PC-3 (cell line): ENCODE data around the gene PIGS.

Source experiments
- EZH2 ChIP-seq: fragments of 300-600 bp; sonication (generic); IDR thresholded peaks from one replicate; pipeline ENCODE4 v1.6.1; 2017; ENCODE audit warnings: antibody characterized with exemption, mild to moderate bottlenecking, low read length; ENCODE audit not compliant: unreplicated experiment
- EZH2phosphoT487 ChIP-seq: fragments of 300-600 bp; sonication (generic); IDR thresholded peaks from 2 replicates; pipeline ENCODE4 v1.6.1; 2018; ENCODE audit warnings: mild to moderate bottlenecking, antibody characterized with exemption, low read length, borderline replicate concordance
- TF ChIP-seq, protein P1 (sequence below): fragments of 300-600 bp; sonication (generic); conservative IDR thresholded peaks from 2 replicates; pipeline ENCODE4 v1.5.1; 2017; ENCODE audit warnings: antibody characterized with exemption, low read depth, mild to moderate bottlenecking, low read length

DNA sequence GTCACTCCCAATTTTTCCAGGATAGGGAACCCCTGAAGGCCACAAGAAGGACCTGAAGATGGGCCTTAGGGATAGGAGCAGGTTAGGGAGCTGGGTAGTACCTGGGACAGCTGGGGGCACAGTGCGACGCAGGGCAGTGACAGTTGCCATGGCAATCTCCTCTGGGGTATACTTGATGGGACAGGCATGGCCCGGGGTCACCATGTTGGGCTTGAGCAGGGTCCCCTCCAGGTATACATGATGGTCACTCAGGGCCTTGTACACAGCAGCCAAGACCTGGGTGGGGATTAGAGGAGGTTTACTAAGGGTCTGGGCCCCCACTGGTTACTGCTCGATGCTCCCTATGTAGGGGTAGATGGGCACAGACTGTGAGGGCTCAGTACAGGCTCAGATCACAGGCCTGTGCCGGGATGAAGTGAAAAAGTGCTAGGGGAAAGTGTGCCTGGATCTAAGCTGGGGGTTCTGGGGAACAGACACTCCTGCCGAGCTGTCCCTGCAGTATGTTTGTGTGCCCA is 2.7 kb upstream of the PIGS start:
- TF ChIP-seq, protein P1, sequence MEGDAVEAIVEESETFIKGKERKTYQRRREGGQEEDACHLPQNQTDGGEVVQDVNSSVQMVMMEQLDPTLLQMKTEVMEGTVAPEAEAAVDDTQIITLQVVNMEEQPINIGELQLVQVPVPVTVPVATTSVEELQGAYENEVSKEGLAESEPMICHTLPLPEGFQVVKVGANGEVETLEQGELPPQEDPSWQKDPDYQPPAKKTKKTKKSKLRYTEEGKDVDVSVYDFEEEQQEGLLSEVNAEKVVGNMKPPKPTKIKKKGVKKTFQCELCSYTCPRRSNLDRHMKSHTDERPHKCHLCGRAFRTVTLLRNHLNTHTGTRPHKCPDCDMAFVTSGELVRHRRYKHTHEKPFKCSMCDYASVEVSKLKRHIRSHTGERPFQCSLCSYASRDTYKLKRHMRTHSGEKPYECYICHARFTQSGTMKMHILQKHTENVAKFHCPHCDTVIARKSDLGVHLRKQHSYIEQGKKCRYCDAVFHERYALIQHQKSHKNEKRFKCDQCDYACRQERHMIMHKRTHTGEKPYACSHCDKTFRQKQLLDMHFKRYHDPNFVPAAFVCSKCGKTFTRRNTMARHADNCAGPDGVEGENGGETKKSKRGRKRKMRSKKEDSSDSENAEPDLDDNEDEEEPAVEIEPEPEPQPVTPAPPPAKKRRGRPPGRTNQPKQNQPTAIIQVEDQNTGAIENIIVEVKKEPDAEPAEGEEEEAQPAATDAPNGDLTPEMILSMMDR: no peak
- TF ChIP-seq EZH2phosphoT487 (no peak), EZH2 (no peak)
